Hindlimb muscle (tissue), 1 donor: Measurements from ENCODE around the gene ADAMTSL1. TPM values are rescaled to one million over a fixed set of nuclear protein-coding genes. Genes with fewer than 3 reads are reported as not detected.
"Not testable (repeated sequence)": the region's sequence is repeated elsewhere in the genome, so short reads cannot be mapped to it uniquely, and the experiment has no call there.

ENCODE experiments used
- DNase-seq: peaks from one replicate; pipeline ENCODE4 v3.0.0-alpha.2; 2013
- polyA plus RNA-seq: library from polyadenylated mRNA; unstranded; fragments of 120-200 nt; gene quantifications from one replicate; pipeline ENCODE4 v1.2.1, GENCODE V29; 2013; ENCODE audit not compliant: insufficient read length

ADAMTSL1 gene
- polyA plus RNA-seq, 1 donor = 20.7 TPM

- DNase-seq = no peak
Measured at GRCh38 chr9:18910435-18910834, 436.5 kb downstream of the ADAMTSL1 start.

- DNase-seq = no peak
Measured at GRCh38 chr9:18910916-18911315, 437.0 kb downstream of the ADAMTSL1 start.

DNA sequence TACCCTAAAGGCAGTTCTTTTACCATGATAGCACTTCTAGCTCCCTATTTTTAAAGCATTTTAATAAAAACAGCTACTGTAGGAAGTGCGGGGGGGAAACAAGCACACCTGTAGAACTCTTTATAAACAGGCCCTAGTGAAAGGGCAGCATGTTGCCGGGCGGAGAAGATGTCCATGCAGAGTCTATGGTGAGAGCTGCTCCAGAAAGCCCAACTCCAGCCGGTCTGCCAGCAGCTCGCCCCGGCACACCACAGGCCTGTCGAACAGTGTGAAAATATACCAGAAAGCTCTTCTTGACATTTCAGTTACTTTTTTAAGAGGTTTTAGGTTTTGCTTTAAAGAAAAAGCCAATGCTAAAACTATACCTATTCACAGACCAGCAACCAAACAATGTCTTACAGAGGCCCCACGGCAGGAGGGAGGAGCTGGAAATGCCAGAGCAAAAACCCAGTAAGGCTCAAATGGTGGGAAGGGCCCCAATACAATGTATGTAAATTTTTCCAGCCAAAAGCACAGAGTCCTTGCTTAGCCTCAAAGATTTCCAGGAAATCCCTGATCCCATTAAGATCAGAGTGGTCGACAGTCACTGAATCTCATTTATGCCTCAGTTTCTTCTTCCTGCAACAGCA lies 437.9 kb downstream of the ADAMTSL1 start:
- DNase-seq = no peak

GRCh38 chr9:18920141-18921084 lies 446.5 kb downstream of the ADAMTSL1 start:
- DNase-seq = no peak

- DNase-seq = peak; percentile 50
Measured at GRCh38 chr9:18921366-18922075, 447.6 kb downstream of the ADAMTSL1 start.

GRCh38 chr9:18922161-18922885 lies 448.4 kb downstream of the ADAMTSL1 start:
- no peak for DNase-seq

- DNase-seq = no peak
Measured at GRCh38 chr9:18923167-18923566, 449.2 kb downstream of the ADAMTSL1 start.

DNA sequence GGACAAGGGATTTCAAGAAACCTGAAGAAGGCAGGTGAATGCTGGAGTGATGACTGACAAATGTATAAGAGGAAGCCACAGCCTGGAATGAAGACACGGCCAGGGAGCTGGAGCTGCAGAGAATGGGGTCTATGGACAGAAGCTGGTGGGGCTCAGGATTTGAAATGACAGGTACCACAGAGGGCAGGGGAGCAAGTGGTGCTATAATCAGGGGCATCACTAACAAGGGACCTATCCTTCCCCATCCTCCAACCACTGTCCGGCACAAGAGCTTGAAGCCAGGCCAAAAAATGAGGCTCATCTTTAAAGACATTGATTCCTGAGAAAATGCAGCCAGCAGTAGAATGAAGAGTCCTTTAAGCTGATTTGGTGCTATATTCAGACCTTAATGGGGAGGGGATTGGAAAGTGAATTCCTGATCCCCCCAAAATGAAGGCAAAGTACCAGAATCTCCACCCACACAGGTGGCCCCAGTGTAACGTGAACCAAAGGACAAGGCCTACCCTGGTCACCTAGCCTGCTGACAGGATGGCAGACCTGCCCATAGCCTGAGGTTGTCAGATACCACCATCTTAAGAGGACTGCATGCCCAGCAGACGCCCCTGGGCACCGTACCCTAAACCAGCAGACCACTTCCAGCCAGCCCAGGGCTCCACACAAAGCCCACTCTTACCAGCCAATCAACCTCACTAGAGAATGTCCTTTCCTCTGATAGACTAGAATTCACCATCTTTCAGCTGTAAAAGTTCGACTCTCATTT lies 449.9 kb downstream of the ADAMTSL1 start:
- no peak for DNase-seq

- DNase-seq = no peak
Measured at GRCh38 chr9:18925880-18926279, 451.9 kb downstream of the ADAMTSL1 start.

DNA sequence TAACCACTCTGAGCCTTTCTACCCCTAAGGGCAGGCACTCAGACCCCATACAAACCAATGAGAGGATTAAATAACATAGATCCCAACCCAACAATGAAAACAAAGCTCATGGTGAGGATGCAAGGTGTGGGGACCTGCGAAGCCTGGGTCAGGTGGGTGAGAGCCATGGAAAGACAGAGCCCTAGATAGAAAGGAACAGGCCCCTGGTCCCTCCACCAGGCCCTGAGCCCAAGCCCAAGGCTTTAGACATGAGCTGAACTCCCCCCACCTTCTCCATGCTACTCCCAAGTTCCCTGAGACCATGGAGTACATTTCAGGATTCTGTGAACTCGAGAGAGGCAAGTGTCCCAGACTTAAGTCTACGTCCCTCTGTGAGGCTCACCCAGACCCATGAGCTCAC lies 452.6 kb downstream of the ADAMTSL1 start:
- DNase-seq = no peak

- no peak for DNase-seq
Measured at GRCh38 chr9:18928711-18929110, 454.8 kb downstream of the ADAMTSL1 start.

- not testable (repeated sequence) for DNase-seq
Measured at GRCh38 chr9:18930611-18931010, 456.7 kb downstream of the ADAMTSL1 start.

DNA sequence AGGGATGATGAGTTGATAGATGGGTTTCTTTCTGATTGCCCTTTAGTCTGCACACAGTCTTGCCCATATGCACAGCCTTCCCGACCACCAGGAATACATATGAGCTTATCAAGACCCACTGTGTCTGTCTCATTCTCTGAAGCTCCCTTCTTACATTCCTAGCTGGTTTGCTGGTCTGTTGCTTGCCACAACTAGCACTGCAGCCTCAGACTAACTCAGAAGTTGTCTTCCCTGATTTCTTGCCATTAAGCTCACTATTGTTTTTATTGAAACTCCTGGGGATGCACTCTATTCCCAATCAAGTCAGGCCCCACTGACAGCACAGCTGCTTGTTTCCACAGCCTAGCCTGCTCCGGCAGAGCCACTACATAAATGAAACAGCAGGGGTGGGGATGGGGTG lies 461.6 kb downstream of the ADAMTSL1 start:
- no peak for DNase-seq

- DNase-seq = no peak
Measured at GRCh38 chr9:18936094-18936871, 462.3 kb downstream of the ADAMTSL1 start.

GRCh38 chr9:18939943-18940342 lies 466.0 kb downstream of the ADAMTSL1 start:
- no peak for DNase-seq

DNA sequence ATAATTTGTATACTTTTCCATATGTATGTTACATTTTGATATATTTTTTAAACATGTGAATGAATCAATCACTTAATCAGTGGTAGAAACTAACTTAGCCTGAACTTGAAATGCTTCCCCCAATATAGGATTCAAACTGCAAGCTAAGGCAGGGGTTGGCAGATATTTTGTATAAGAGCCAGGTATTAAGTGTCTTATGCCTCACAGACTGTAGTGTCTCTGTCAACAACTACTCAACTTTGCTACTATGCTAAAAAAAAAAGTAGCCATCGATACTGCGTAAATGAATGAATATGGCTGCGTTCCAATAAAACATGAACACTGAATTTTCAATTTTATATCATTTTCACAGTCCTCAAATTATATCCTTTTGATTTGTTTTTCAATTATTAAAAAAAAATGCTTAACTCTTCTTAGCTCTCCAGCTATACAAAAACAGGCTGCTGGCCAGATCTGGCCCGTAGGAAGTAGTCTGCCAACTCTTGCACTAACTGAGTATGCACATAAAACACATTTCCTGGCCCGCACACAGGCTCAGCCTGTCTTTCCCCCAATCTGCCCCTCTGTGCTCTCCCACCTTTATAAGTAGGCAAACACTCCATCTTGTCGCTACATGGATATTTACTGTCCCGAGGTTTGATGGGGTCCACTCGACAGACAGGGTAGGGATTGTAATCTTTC lies 467.2 kb downstream of the ADAMTSL1 start:
- no peak for DNase-seq

DNA sequence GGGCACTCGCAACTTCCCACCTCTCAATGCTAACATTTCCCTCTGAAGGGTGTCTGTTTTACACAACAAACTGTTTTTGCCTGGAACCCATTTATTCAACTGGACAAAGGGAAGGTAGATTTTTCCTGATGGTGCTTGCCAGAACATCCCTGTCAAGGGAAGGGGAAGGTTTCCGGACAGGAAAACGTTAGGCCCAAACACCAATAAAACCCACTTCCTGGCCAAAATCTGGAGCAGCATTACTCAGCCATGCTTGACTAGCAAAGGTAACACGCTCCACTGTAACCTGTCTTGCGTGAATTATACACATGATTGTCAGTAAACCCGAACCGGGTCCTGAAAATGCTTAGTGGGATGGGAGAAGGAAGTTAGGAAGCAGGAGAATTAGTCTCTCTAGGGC lies 468.8 kb downstream of the ADAMTSL1 start:
- no peak for DNase-seq

- DNase-seq = no peak
Measured at GRCh38 chr9:18947892-18948339, 474.0 kb downstream of the ADAMTSL1 start.

- DNase-seq = no peak
Measured at GRCh38 chr9:18951936-18952335, 478.0 kb downstream of the ADAMTSL1 start.

DNA sequence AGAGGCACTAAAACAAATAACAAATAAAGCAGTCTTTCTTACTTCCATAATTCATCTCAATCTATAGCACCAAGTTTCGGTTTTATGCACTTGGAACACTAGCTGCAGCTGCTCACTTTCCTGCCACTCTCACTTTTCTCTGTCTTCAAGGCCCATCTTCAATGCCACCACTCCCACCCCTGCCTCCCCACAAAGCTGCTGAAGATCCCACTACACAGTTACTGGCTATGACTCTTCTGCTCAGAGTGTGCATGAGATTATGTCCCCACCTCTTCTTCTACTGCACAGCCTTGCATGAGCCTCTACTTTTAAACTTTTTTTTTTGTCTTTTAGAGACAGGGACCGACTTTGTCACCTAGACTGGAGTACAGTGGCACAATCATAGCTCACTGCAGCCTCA lies 481.7 kb downstream of the ADAMTSL1 start:
- no peak for DNase-seq
